ENCODE data around the gene HSPG2.
"Not testable (repeated sequence)": the region's sequence is repeated elsewhere in the genome, so short reads cannot be mapped to it uniquely, and the experiment has no call there.

Gene HSPG2

DNA sequence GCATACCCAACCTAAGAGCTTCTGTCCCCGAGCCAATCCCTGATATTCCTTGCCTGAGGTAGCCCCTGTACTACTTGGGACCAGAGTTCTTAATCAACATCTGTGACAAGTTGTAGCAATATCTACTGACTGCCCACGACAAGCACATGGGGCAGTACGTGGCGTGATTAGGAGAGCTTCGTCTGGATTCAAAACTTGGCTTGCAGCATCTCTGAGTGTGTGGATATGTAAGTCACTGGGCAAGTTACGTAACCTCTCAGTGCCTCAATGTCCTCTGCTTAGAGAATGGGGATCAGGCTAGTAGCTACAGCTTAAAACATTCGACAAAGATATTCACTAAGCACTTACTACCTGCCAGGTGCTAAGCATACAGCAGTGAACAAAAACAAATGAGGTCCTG is 5.0 kb downstream of the HSPG2 start:
- no peak for DNase-seq (ENCODE audit: low read depth)

DNA sequence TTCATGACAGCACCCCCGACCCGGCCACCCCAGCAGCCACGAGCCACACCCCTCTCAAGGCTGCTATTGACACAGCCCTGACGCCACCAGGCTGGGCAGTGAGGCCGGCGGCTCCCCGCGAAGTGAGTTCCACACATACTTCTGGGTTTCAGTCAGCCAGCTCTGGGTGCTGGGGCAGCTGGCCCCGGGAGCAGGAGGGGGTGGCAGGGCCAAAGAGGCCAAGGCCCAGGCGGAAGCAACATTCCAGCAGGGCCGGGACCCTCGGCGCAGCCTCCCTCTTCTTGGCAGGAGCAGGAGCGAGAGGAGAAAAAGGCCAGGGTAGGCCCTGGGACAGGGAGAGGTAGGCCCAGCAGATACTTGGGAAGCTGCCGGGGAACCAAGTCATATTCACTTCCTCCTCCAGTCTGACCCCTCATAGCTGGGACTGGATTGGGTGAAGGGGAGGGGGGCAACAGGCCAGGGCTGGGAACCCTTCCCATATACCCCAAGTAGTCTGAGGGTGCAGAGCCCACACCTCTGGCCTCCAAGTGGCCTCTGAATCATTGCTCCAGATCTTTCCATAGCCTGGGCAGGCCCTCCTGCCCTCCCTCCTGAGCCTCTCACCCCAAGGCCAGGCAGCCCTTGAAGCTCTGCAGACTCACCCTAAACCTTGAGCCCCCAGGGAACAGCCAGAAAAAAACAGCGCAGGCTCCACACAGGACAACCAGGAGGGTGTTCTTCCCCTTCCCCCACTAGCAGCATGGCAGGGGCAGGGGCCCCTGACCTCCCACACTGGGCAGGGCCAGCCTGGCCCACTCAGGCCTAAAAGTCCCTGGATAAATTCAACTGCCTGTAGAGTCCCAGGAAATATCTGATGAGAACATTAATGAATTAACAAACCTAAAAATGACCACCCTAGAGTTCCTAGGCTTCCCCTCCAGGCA is 5.7 kb downstream of the HSPG2 start:
- no peak for DNase-seq (ENCODE audit: low read depth)

DNA sequence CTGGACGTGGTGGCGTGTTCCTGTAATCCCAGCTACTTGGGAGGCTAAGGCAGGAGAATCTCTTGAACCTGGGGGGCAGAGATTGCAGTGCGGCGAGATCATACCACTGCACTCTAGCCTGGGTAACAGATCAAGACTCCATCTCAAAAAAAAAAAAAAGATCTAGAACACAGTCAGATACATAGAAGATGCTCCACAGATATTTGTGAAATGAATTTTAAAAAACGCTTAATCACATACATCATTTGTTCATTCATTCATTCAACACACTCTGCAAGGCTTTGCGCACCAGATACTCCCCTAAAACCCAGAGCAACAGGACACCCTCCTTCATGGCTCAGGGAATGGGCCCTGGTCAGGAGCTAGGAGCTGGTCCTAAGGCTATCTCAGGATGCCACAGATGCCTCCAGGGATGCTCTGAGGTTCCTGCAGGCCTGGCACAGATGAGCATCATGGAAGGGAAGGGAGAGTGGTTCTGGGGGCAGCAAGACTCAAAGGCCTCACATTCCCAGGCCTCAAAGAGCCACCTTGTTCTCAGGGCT is 6.4 kb downstream of the HSPG2 start:
- no peak for DNase-seq (ENCODE audit: low read depth)

DNA sequence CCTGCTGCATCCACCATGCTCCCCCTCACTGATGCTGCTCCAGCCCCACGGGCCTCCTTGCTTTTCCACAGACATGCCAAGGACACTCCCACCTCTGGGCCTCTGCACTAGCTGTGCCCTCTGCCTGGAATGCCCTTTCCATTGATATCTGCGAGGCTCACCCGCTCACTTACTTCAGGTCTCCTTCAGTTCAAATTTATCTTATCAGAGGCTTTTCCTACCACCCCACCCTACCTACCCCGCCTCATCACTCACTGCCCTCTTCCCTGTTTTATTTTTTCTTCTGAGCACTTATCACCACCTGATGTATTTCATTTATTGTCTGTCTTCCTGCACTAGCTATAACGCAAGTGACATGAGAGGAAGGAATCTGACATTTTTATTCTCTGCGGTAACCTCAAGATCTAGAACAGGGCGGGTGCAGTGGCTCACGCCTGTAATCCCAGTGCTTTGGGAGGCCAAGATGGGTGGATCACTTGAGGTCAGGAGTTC is 7.0 kb downstream of the HSPG2 start:
- no peak for DNase-seq (ENCODE audit: low read depth)

DNA sequence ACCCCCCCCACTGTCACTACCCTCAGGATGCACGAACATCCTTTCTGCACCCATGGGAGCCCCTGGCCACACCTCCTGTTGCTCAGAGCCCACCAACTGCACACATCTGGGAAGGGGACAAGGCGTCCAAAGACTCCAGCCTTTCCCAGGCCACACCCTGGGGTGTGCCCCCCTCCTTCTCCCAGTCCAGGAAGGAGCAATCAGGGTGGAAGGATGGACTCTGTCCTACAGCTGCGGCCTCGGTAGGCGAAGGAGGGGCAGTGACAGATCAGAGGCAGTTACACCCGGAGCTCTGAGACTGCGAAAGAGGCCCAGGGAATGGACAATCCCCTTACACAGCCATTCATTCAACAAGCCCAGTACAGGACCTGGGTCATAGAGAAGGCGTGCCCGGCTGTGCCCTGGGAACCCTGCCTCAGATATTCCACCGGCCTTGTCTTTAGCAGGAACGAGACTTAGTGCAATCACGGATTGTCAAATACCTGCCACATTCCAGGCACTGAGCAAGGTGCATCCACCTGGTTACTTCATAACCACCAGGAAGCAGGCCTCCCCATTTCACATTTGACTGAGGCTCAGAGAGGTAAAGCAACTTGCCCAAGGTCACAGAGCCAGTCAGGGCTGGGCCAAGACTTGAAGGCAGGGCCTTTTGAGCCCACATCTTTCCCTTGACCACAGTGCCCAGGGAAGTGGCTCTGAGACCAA is 9.4 kb downstream of the HSPG2 start:
- no peak for DNase-seq (ENCODE audit: low read depth)

DNA sequence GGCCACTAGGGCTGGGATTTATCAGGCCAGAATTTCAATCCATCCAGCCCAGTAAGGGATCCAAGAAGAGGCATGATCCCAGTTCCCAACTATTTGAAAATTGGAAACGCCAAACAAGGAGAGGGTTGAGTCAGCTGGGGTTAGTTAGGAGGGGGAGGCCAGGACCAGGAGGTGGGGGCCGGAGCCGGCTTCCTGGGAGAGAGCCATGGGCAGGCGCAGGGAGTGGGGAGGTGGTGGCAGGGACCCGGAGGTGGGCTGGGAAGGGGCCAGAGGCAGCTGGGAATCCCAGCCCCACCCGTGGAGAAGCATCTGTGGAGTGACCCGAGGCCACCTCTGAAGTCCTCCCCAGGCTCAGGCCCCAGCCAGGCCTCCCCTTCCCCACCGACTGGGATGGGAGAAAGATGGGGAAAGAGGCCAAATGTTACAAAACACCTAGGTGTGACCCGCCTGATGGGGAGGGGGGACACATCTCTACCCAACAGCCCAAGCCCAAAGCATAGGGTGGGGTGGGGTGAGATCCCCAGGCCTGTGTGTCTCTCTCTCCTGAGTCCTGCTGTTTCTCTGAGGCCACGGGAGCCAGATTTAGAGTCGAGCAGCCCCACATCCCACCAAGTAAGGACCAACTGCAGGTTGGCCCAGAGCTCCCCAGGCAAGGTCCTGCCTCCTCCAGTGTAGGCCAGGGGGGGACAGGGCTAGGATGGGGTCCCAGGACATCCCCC is 10.1 kb downstream of the HSPG2 start:
- no peak for DNase-seq (ENCODE audit: low read depth)

DNA sequence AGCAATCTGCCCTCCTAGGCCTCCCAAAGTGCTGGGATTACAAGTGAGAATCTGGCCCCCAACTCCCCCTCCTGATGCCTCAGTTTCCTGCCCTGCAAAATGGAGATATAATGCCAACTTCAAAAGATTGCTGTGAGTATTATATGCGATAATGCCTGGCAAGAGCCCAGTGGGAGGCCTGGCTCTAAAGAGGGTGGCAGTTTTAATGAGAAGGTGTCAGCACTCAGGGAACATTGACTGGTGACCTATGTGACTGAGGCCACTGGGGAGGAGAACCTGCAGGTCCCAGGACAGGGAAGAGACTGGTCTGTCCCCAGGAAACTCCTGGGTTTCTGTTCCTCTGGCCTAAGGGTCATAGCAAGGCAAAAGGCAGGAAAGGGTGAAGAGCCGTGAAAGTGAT is 11.0 kb downstream of the HSPG2 start:
- DNase-seq (ENCODE audit: low read depth) = no peak

DNA sequence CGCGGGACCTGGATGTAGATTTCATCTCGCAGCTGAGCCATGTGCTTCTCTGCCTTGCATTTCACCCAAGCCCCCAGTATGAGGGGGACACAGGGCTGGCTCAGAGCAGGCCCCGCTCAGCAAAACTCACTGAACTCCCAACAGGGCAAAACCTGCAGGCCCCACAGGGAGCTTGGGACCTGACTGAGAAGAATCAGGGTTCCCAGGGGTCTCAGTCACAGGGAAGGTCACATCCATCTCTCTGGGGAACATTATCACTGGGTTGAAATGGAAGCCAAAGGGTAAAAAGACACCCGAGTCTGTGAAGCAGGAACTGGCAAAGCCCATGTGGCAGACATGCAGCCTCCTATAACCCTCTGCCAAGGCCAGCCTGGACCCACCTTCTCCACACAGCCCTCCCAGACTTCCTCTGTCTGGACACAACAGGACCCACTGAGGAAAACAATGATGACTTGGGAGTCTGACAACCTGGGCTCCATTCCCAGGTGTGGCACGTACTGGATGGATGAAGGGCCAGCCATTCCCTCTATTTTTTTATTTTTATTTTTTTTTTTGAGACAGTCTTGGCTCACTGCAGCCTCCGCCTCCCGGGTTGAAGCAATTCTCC is 11.7 kb downstream of the HSPG2 start:
- no peak for DNase-seq (ENCODE audit: low read depth)

DNA sequence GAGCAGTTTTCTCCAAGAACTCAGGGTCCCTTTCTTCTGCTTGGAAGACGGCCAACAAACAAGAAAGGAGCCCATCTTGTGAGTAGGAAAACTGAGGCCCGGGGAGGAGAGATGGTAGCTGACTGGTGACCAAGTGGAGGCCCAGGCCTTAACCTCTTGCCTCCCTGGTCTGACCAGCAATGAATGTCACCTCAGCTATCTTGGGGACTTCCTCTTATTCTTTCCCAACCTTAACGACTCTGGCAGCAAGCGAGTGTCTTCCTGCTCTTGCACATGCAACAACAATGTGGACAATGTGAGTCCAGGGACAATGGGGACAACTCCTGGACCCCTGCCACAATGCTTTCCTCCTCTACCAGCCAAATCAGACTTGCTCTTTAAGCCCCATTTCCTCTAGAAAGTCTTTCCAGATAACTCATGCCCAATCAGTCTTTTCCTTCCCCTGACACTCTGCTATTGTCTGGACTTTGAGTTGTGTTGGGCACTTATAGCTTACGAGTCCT is 12.6 kb downstream of the HSPG2 start:
- DNase-seq (ENCODE audit: low read depth) = no peak

DNA sequence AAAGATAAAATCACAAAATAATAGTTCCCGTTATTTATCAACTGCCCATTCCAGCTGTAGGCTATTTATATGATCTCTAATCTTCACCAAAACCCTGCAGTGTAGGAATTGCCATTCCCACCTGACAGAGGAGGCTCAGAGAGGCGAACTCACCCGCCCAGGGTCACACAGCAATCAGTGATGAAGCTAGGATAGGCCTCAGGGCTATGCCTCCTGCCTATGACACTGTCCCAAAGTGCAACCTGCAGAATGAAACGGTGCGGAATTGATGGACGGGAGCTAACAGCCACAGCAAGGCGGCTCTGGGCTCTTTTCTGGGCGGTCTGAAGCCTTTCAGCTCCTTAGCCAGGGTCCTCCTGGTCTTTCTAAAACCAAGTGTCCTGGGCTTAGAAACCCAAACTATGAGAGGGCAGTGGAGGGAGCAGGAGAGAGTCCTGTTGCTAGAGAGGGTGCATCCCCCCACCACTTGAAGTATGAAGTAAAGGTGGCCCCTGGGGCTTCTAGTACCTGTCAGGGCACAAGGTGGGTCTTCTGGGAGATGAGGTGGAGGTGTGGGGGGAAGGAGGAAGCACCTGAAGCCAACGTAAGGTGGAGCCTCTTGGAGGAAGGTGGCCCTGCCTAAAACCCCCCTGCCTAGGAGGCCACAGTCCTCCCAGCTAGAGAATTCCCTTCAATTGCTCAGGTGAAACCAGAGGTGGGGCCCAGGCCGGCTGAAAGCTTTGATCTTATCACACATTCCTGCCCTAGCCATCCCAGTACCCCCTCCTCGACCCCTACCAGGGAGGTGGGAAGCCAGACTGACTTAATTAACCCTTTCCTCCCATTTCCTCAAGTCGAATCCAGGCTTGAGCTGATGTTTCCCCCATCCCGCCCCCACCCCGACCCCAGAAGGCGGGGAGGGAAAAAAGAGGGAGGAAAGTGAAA is 14.8 kb downstream of the HSPG2 start:
- no peak for DNase-seq (ENCODE audit: low read depth)

DNA sequence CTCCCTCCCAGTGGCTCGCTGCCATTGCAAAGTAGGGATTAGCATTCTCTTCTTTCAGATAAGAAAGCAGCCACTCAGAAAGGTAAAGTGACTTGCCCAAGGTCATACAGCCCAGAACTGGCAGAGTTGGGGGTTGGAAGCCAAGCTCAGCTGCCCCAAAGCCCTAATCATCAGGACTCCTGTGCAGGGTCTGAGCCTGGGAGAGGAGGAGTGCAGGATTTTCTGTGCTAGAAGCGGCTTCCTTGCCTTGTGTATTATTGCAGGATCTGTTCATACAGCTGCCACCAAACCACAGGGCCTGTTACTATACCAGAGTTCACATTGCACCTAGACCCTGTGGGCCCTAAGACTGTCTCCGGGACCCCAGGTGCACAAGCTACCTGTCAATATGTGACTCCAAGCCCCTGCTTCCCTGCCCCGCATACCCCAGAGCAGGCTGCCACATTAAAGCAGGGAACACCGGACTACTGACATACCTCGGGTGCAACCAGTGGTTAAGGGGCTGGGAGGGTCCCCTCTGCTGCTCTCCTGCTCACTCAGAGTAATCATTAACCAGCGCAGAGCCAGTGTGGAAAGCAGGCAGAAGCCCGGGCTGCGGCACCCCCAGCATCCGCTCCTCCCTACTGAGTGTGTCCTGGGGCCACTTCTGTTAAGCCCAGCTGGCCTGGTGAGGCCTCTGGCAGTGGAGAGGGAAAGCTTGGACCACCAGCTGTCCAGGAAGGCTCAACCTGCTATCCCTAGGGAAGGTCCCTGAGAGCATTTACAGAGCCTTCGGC is 15.8 kb downstream of the HSPG2 start:
- no peak for DNase-seq (ENCODE audit: low read depth)

DNA sequence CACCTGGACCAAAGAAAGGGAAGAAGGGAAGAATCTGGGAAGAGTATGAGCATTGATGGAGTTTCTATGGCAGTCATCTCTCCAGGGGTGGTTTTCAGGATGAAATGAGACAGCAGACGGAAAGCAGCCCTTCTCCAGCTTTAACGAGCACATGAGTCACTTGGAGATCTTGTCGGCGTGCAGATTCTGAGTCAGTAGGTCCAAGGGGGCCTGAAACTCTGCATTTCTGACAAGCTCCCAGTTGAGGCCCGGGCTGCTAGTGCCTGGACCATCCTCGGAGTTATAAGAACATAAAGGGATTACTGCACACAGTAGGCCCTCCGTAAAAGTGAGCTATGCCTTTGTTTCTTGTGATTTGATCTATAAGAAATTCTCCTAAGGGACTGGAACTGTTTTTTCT is 17.6 kb downstream of the HSPG2 start:
- no peak for DNase-seq (ENCODE audit: low read depth)

DNA sequence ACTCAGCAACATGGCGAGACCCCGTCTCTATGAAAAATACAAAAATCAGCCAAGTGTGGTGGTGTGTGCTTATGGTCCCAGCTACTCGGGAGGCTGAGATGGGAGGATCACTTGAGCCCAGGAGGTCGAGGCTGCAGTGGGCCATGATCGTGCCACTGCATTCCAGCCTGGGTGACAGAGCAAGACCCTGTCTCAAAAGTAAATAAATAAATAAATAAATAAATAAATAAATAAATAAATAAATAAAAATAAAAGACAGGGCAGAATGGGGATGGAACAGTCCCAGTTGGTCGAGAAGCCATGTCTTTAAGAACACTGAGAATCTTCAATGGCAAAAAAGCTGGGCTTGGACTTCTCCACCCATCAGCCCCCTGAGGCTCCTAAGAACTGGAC is 19.9 kb downstream of the HSPG2 start:
- not testable (repeated sequence) for DNase-seq (ENCODE audit: low read depth)

DNA sequence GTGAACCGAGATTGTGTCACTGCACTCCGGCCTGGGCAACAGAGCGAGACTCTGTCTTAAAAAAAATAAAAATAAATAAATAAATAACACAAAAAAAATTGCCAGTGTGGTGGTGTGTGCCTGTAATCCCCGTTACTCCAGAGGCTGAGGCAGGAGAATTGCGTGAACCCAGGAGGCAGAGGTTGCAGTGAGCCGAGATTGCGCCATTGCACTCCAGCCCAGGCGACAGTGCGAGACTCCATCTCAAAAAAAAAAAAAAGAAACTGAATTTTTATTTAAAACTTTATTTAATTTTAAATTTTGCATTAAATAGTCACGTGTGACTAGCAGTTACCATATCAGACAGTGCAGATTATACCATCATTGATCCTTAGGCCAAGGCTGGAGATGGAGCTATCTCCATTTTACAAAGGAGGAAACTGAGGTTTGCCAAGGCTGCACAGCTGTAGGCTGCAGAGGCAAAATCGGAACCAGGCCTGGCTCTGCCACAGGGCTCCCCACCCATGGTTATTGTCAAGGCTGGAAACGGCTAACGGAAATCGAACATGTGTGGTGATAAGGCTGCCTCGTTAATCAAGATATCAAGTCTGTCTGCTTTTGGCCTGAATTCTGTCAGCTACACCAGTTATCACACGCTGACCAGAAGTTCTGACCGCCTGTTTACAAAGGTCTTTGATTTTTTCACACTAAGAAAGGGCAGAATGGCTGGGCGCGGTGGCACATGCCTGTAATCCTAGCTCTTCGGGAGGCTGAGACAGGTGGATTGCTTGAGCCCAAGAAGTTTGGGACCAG is 20.5 kb downstream of the HSPG2 start:
- no peak for DNase-seq (ENCODE audit: low read depth)

DNA sequence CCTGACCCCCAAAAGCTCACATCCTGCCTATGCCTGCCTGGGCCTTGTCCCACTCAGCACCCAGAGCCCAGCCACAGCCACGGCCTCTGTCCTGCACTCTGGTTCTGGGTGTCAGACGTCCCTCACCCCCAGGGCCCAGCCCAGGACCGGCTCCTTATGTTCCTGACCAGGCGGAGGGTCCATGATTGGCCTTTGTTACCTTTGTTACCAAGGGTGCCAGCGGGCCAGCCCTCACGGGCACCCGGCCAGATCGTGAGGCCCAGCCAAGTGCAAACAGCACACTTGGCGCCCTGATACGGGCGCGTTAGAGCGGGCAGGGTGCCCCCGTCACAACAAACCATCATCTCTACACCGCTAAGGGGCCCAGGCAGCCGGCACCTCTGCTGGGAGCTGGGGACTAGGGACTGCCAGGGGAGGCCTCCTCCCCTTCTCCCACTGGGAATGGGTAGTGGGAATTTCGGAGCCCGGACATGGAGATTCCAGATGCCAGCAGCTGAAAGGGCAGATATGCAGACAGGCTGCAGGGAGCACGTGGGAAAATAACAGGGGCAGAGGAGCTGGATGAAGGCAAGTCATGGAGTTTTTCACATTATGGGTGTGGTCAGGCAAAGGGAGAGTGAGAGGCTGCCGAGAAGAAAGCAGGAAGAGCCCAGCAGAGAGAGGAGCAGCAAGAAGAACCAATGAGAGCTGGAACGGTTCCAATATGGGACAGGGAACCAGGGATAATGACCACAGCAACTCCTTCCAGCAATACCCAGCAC is 22.1 kb downstream of the HSPG2 start:
- DNase-seq (ENCODE audit: low read depth) = no peak

DNA sequence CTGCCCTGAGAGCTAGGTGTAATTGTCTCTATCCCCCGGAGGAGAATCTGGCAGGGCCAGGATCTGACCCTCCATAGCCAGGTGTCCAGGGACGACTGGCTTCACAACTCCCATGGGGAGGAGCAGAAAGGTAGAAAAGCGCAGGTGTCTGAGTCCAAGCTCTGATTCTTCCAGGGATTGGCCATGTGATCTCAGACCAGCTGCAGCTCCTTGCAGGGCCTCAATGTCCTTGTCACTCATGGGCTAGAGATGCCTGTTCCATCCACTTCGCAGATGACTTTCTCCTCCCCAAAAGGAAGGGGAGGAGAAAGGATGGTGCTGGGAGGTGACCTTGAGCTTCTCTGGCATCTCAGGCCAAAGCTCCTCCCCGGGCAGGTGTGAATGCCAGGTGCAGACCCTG is 22.7 kb downstream of the HSPG2 start:
- no peak for DNase-seq (ENCODE audit: low read depth)

DNA sequence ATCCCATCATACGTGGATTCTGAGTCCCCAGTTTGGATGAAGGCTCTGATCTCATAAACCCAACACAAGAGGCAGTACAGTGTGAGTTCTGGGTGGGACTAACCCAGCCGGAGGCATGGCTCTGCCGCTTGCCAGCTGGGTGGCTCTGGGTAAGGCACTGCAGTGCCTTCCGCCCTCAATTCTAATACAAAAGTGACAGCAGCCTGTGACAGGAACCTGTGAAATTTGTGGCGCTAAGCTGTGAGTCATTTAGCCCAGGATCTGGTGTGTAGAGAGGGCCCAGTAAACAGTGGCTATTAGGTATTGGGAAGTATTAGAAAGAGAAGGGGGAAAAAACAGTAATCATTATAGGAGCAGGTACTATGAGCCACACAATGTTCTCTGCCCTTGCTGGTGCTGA is 23.3 kb downstream of the HSPG2 start:
- DNase-seq (ENCODE audit: low read depth) = no peak

DNA sequence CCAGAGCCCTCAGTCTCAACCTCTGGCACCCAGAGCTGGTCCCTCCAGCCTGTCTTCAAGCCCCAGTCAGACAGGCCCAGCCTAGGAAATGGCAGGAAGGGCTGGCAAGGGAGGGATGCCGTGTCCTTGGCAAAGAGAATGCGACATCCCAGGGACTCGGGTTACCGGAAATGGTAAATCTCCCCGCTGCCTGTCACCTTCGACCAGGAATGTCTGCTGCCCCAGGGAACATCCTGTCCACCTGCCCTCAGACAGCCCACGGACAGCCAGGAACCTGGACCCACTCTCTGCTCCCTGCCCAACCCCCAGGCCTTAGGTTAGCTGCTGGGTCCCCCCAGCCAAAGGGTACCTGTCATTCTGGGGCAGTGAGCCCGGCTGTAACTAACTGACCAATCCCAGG is 23.9 kb downstream of the HSPG2 start:
- no peak for DNase-seq (ENCODE audit: low read depth)
